HepG2 (cell line): ENCODE measurements around the gene SSTR5. TPM values are rescaled to one million over a fixed set of nuclear protein-coding genes. Genes with fewer than 3 reads are reported as not detected.

ENCODE experiments used
- ATAC-seq: fragments of 200-7000 bp; cut with Tn5 transposase; 3 replicates; pipeline ENCODE4 v1.9.1; 2020; ENCODE audit warnings: mild to moderate bottlenecking, moderate library complexity
- BruUV-seq: library from RNA; stranded (reverse); fragments of 400-500 nt; replicated peaks from 2 replicates; lab custom pipeline; 2021; lab: Mats Ljungman, UMichigan
- CTCF ChIA-PET: fragments of 300-600 bp; formaldehyde crosslinking; extraction: SDS; loops from one replicate; lab custom pipeline; 2021; ENCODE audit warnings: low total read pairs, inconsistent platforms, low intra/inter-chr PET ratio; lab: Yijun Ruan, JAX
- POLR2A ChIA-PET: fragments of 350-600 bp; sonication (Branson Sonifier 250); formaldehyde crosslinking; loops from one replicate; lab custom pipeline; 2020; ENCODE audit warnings: antibody characterized with exemption, inconsistent platforms; lab: Yijun Ruan, JAX
- DNase-seq: peaks from one replicate; pipeline ENCODE4 v3.0.0-alpha.2; 2015; ENCODE audit warnings: low spot score
- FAIRE-seq: peaks from 3 replicates; lab custom pipeline; 2011; peaks lifted over from hg19 to GRCh38; lab: Jason Lieb, UNC
- H2AFZ ChIP-seq: one replicate; pipeline ENCODE4 v1.6.1; 2011; ENCODE audit warnings: low read length, inconsistent platforms
- H3K27ac ChIP-seq: fragments of 300-600 bp; 3 replicates; pipeline ENCODE4 v1.8.0; 2011; ENCODE audit warnings: mixed run types, mild to moderate bottlenecking, mixed read lengths, low read length, inconsistent platforms; ENCODE audit not compliant: insufficient read depth; ENCODE audit errors: extremely low read length
- H3K27me3 ChIP-seq, 2 experiments: fragments of 200-600 bp in 1 of 2; 2 replicates in 1 of 2; 3 replicates in 1 of 2; pipeline versions ENCODE4 v1.6.0 to v1.8.0; 2011; ENCODE audit warnings: low read length in 2 of 2, mild to moderate bottlenecking in 2 of 2, moderate library complexity in 2 of 2, inconsistent platforms in 1 of 2; ENCODE audit not compliant: insufficient read depth in 2 of 2, control insufficient read depth in 1 of 2
- H3K36me3 ChIP-seq, 2 experiments: fragments of 200-600 bp in 1 of 2; replicated peaks in 1 of 2; 2 replicates in 1 of 2; 3 replicates in 1 of 2; pipeline versions ENCODE4 v1.5.1 to v1.8.0; 2011; ENCODE audit warnings: low read length in 2 of 2, inconsistent platforms in 1 of 2; ENCODE audit not compliant: insufficient read depth in 2 of 2, control insufficient read depth in 1 of 2
- H3K4me1 ChIP-seq: 2 replicates; pipeline ENCODE4 v1.5.1; 2012; ENCODE audit warnings: low read length, inconsistent platforms; ENCODE audit not compliant: insufficient read depth
- H3K4me2 ChIP-seq: 2 replicates; pipeline ENCODE4 v1.6.0; 2011; ENCODE audit warnings: low read depth, low read length, inconsistent platforms
- H3K4me3 ChIP-seq, 3 experiments: fragments of 200-600 bp in 1 of 3; sonication (generic), shearing (Covaris generic) in 1 of 3; replicated peaks in 1 of 3; 2 replicates each; pipeline ENCODE4 v1.5.1; 2011 to 2016; ENCODE audit warnings: low read length in 3 of 3, inconsistent platforms in 2 of 3, low read depth in 2 of 3, mild to moderate bottlenecking in 2 of 3, control low read depth in 1 of 3, mixed read lengths in 1 of 3; ENCODE audit not compliant: insufficient read depth in 1 of 3
- H3K79me2 ChIP-seq: one replicate; pipeline ENCODE4 v1.6.1; 2011; ENCODE audit warnings: low read length, inconsistent platforms; ENCODE audit not compliant: insufficient read depth
- H3K9ac ChIP-seq: 2 replicates; pipeline ENCODE4 v1.6.0; 2011; ENCODE audit warnings: mild to moderate bottlenecking, low read depth, low read length, inconsistent platforms; ENCODE audit not compliant: insufficient read depth
- H3K9me3 ChIP-seq: 2 replicates; pipeline ENCODE4 v1.5.1; 2012; ENCODE audit warnings: mild to moderate bottlenecking, low read length
- H4K20me1 ChIP-seq: 2 replicates; pipeline ENCODE4 v1.6.0; 2011; ENCODE audit warnings: inconsistent platforms, mild to moderate bottlenecking, low read length, moderate library complexity; ENCODE audit not compliant: insufficient read depth
- CREM ChIP-seq, 2 experiments: sonication (generic) in 1 of 2; formaldehyde crosslinking in 1 of 2; IDR thresholded peaks; 2 replicates each; pipeline versions ENCODE4 v1.4.0 to v1.6.1; 2016 to 2020; ENCODE audit warnings: antibody characterized with exemption in 1 of 2, mild to moderate bottlenecking in 1 of 2, missing genetic modification reagents in 1 of 2
- HOXA3 ChIP-seq: sonication (generic); formaldehyde crosslinking; IDR thresholded peaks from 2 replicates; pipeline ENCODE4 v1.5.0; 2020; ENCODE audit warnings: missing genetic modification reagents
- PCBP2 ChIP-seq: fragments of 200-400 bp; formaldehyde crosslinking; optimal IDR thresholded peaks from 2 replicates; pipeline ENCODE3; 2018; ENCODE audit warnings: low read length, low read depth; ENCODE audit not compliant: poor library complexity, severe bottlenecking
- TP53 ChIP-seq: sonication (generic); formaldehyde crosslinking; conservative IDR thresholded peaks from 2 replicates; pipeline ENCODE4 v1.4.0; 2020; ENCODE audit warnings: missing genetic modification reagents
- ZBTB38 ChIP-seq: sonication (generic); formaldehyde crosslinking; IDR thresholded peaks from 2 replicates; pipeline ENCODE4 v1.5.1; 2020; ENCODE audit warnings: mild to moderate bottlenecking, missing genetic modification reagents
- ZBTB44 ChIP-seq: sonication (generic); formaldehyde crosslinking; IDR thresholded peaks from 2 replicates; pipeline ENCODE4 v1.4.0; 2020; ENCODE audit warnings: missing genetic modification reagents
- ZFP36 ChIP-seq: fragments of 150-350 bp; IDR thresholded peaks from 2 replicates; pipeline ENCODE4 v1.6.1; 2018; ENCODE audit warnings: borderline replicate concordance, low read length, low read depth; ENCODE audit not compliant: partially characterized antibody
- ZNF281 ChIP-seq: sonication (generic); formaldehyde crosslinking; IDR thresholded peaks from 2 replicates; pipeline ENCODE4 v1.4.0; 2020; ENCODE audit warnings: missing genetic modification reagents, borderline replicate concordance
- ZNF3 ChIP-seq: IDR thresholded peaks from 2 replicates; pipeline ENCODE4 v1.7.0; 2017; ENCODE audit warnings: inconsistent platforms
- WGBS: methylation state at CpG from one replicate; pipeline ENCODE4 v1.1.6; 2017; ENCODE audit warnings: low lambda C conversion rate; 5-methylcytosine and 5-hydroxymethylcytosine counted together
- in situ Hi-C: cut with HindIII; loops from 2 replicates; pipeline ENCODE4 v1.10.0; 2017; ENCODE audit warnings: low pct_unique_long_range_greater_than_20kb; ENCODE audit not compliant: extremely low pct_ligation_motif_present
- intact Hi-C: fragments of 100-400 bp; cut with micrococcal nuclease; formaldehyde crosslinking; loops from one replicate; pipeline ENCODE4 v1.10.0; 2022; ENCODE audit not compliant: unreplicated experiment
- polyA plus RNA-seq, 8 experiments: library from polyadenylated mRNA; depleted of rRNA in 3 of 8; stranded (reverse) in 7 of 8; unstranded in 1 of 8; fragments of >200 nt; fragmentation: Illumina TruSeq in 4 of 8; extraction: Trizol in 4 of 8; gene quantifications; 2 replicates each; pipeline versions ENCODE4 v1.2.1 to v1.2.3, GENCODE V29; 2011 to 2016; ENCODE audit warnings: low read depth in 4 of 8, missing spikeins in 1 of 8, mixed read lengths in 1 of 8; ENCODE audit not compliant: insufficient read depth in 1 of 8
- total RNA-seq, 5 experiments: library from RNA; depleted of rRNA; stranded (reverse); fragments of >200 nt; fragmentation: Illumina TruSeq; extraction: Trizol; gene quantifications; 2 replicates each; pipeline ENCODE4 v1.2.3, GENCODE V29; 2016; ENCODE audit warnings: low read depth in 1 of 5

Gene SSTR5
- total and polyA plus RNA-seq, 2 of the 13 experiments (the other 11 are each of a cell fraction or from before 2014, with no cell fraction given) = 0.20 to 0.49 TPM

- in situ Hi-C loops = no loop called here
- Histone ChIP-seq H3K27ac (no peak overlapping the region), H3K79me2 (no peaks in the 10 kb centered on the region), H3K36me3 (no peaks in the 10 kb centered on the region), H2AFZ (no peak overlapping the region), H3K4me2 (no peak overlapping the region), H3K27me3 (peaks cover 1 to 27% of the 10 kb centered on the region in 2 experiments; a peak in 3 of 5 replicates), H3K9ac (no peak overlapping the region), H4K20me1 (no peaks in the 10 kb centered on the region), H3K4me3 (no peak overlapping the region), H3K9me3 (no peaks in the 10 kb centered on the region), H3K4me1 (peaks cover 80% of the 10 kb centered on the region)
- no peak for DNase-seq
- FAIRE-seq = no peak
- no TSS peak for BruUV-seq
- WGBS = 97% methylated on average over 38 of the region's 43 CpGs
- ChIA-PET POLR2A (no interaction called here), CTCF (no interaction called here)
- TF ChIP-seq ZNF281 (CRISPR knock-in tag) (no peak), TP53 (CRISPR knock-in tag) (no peak), HOXA3 (CRISPR knock-in tag) (peak; percentile 19; the same call in 1 of the 2 replicates), ZBTB44 (CRISPR knock-in tag) (no peak), ZNF3 (CRISPR knock-in tag) (no peak), PCBP2 (no peak), CREM (IDR thresholded peaks at IDR 0.05) (no peak), CREM (CRISPR knock-in tag; IDR thresholded peaks at IDR 0.05) (no peak), ZFP36 (no peak), ZBTB38 (0 out of 2 replicates have a peak, but pooled peaks have one; percentile 14)
- intact Hi-C loops = no loop called here
- ATAC-seq = no peak
Measured at GRCh38 chr16:1079341-1079740, 6.8 kb downstream of the SSTR5 start.
